ENCODE measurements around the gene DACT3.
A peak's percentile ranks its signal among the peaks of the same experiment; 100 is the strongest.

DACT3 gene

GRCh38 chr19:46610851-46611770, 49.9 kb downstream of the DACT3 start:
- DNase-seq, result no peak

GRCh38 chr19:46610413-46610775, 50.6 kb downstream of the DACT3 start:
- no peak for DNase-seq

GRCh38 chr19:46609511-46610412, 51.2 kb downstream of the DACT3 start:
- DNase-seq, result no peak

- DNase-seq, result no peak
Observed at GRCh38 chr19:46608581-46609345, 52.2 kb downstream of the DACT3 start.

- DNase-seq, result no peak
Observed at GRCh38 chr19:46608178-46608577, 52.8 kb downstream of the DACT3 start.

- DNase-seq, result no peak
Observed at GRCh38 chr19:46607448-46607841, 53.5 kb downstream of the DACT3 start.

- DNase-seq, result no peak
Observed at GRCh38 chr19:46606681-46607447, 54.1 kb downstream of the DACT3 start.

GRCh38 chr19:46606019-46606418, 55.0 kb downstream of the DACT3 start:
- DNase-seq, result no peak

GRCh38 chr19:46605356-46605821, 55.6 kb downstream of the DACT3 start:
- no peak for DNase-seq

GRCh38 chr19:46604781-46605355, 56.1 kb downstream of the DACT3 start:
- DNase-seq, result no peak

GRCh38 chr19:46603752-46604231, 57.2 kb downstream of the DACT3 start:
- no peak for DNase-seq

GRCh38 chr19:46603195-46603637, 57.8 kb downstream of the DACT3 start:
- no peak for DNase-seq

- DNase-seq, result no peak
Observed at GRCh38 chr19:46602392-46603194, 58.4 kb downstream of the DACT3 start.

- no peak for DNase-seq
Observed at GRCh38 chr19:46601318-46602224, 59.4 kb downstream of the DACT3 start, which contains the start of gene CALM3. TSS of gene CALM3 (plus strand) at chr19:46601330. CDS start at chr19:46601435, 105 bp downstream.

GRCh38 chr19:46600384-46601317, 60.3 kb downstream of the DACT3 start:
- DNase-seq, result peak; percentile 96

GRCh38 chr19:46599716-46600373, 61.1 kb downstream of the DACT3 start:
- no peak for DNase-seq

GRCh38 chr19:46598372-46598917, 62.5 kb downstream of the DACT3 start:
- no peak for DNase-seq

Data from activated effector memory CD4-positive, alpha-beta T cell treated with Interleukin-2 at 50 U/mL for 16 hours (primary cell).